HEK293T (cell line): ENCODE data around the gene PHC2.

ENCODE experiments used
- BHLHE40 ChIP-seq: fragments of 450-650 bp; IDR thresholded peaks from 2 replicates; pipeline ENCODE4 v1.6.1; 2016; ENCODE audit warnings: mild to moderate bottlenecking, moderate library complexity, borderline replicate concordance
- CTBP1 ChIP-seq: fragments of 450-650 bp; IDR thresholded peaks from 2 replicates; pipeline ENCODE4 v1.6.1; 2016; ENCODE audit warnings: borderline replicate concordance
- ELF4 ChIP-seq: fragments of 450-650 bp; IDR thresholded peaks from 2 replicates; pipeline ENCODE4 v1.6.1; 2017; ENCODE audit warnings: antibody characterized with exemption
- FOXM1 ChIP-seq: fragments of 450-650 bp; IDR thresholded peaks from 2 replicates; pipeline ENCODE4 v1.6.1; 2017; ENCODE audit warnings: mild to moderate bottlenecking, borderline replicate concordance
- NFRKB ChIP-seq: fragments of 450-650 bp; IDR thresholded peaks from 2 replicates; pipeline ENCODE4 v1.6.1; 2016; ENCODE audit warnings: mild to moderate bottlenecking, moderate library complexity
- PKNOX1 ChIP-seq: fragments of 450-650 bp; IDR thresholded peaks from 2 replicates; pipeline ENCODE4 v1.6.1; 2016
- SP1 ChIP-seq: fragments of 450-650 bp; IDR thresholded peaks from 2 replicates; pipeline ENCODE4 v1.6.1; 2017
- SUZ12 ChIP-seq: fragments of 450-650 bp; IDR thresholded peaks from 2 replicates; pipeline ENCODE4 v1.6.1; 2016; ENCODE audit warnings: mild to moderate bottlenecking
- TARDBP ChIP-seq: fragments of 450-650 bp; IDR thresholded peaks from 2 replicates; pipeline ENCODE4 v1.6.1; 2016

- TF ChIP-seq SP1 (no peak), NFRKB (no peak), PKNOX1 (no peak), TARDBP (no peak), SUZ12 (no peak), BHLHE40 (no peak), ELF4 (no peak), FOXM1 (no peak), CTBP1 (no peak)
Measured at GRCh38 chr1:33473900-33474299, 43.0 kb upstream of the PHC2 start.
